NAMALWA (cell line): ENCODE results near the gene HS6ST2.

Experiments
- DNase-seq: peaks from one replicate; pipeline ENCODE4 v3.0.0-alpha.2; 2015; ENCODE audit warnings: low spot score

The HS6ST2 gene

DNA sequence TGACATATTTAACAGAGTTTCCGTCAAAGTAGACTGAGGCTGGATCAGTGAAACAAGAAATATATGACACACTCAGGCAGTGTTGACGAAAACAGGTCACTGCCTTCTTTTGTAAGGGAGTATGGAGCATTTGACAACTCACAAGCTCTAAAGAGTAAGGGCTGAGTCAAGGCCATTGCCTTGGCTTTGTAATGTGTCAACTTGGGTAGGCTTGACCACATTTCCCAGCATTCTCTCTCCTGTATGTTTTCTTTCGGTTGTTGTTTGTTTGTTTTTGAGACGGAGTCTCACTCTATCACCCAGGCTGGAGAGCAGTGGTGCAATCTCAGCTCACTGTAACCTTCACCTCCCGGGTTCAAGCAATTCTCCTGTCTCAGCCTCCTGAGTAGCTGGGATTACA is 344.6 kb downstream of the HS6ST2 start:
- DNase-seq: no peak

DNA sequence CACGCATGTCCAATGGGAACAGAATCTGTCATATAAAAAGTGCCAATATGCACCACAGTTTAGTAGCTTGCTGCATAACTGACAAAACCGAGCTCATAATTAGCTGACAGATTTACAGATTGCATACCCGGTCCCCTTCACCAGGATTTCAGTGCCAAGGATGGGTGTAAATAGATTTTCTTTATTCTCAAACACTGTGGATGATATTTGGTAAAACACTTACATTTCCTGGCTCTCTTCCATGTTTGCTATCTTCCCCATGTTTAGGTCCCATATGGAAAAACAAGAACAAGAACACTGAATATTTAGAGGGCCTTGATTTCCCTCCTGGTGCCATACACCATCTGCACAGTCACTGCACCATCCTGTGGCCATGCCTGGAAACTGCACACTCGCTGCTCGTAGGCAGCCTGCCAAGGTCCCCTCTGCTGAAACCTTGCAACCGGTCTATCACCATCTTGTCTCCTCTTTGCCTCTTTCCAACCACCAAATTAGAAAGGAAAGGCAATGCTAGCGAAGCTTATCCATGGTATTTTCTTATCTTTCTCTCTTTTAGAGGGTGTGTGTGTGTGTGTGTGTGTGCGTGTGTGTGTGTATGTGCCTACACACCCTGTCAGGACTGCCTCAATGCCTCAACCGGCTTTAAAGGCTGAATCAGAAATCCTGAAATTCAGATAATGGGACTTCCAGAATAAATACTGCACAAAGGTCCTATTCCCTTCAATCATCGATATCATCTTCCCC is 345.4 kb downstream of the HS6ST2 start:
- peak; percentile 52 for DNase-seq

DNA sequence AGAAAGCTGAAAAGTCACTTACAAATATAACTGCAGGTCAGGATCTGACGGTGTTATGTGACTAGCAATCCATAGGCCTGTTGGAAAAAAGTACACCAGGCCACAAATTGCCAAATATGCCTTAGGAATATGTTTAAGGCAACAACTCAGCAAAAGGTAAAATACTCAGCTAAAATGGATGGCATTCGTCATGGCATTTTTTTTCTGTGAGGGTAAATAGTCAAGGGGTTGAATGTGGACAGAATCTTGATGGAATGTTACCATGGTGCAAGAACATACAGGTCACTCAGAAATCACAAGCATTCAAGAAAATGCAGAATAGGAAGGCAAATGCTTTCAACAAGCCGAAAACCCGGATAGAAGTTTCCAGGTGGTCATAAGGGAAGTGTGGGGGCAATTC is 347.9 kb downstream of the HS6ST2 start:
- no peak for DNase-seq

DNA sequence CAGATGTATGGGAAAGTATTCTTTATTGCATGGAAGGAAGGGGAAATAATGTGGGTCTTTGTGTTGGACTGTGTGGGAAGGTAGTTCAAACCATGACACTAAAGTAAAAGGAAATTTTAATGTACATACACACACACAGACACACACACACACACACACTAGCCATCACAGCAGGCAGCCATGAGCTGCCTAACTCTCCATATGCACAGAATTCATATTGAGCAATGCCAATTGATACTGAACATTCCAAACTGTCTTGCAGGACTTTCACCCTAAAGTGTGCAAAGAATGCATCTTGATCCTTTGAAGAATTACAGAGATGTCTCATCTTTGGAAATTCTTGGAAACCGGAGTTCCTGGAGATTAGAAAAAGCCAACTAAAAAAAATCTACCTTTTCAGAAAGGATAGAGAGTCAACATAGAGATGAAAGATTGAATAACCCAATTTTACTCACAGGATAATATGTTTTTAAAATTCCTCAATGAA is 349.0 kb downstream of the HS6ST2 start:
- DNase-seq: no peak

DNA sequence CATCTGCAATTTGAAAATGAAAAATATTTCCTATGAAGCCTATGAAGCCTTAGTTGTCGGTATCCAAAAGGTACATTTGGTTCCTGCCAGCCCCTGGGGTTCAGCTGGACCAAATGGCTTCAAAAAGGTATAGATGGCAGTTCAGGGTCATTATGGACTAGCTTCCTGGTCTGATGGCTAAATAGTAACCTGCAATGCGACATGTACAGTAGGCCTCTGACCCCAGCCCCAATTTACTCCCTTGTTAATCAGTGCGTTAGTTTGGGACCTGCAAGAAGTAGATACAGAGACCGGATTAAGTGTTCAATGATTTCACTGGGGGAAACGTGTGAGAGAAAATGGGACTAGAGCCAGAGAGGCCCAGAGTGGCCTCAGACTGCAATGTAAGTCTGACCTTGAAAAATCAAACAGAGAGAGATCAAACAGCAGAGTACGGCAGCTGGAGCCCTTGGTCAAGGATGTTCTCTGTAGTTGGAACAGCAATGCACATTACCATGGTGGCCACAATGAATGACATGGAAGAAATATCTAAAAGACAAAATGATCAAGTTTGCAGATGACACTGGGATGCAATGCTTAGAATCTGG is 354.6 kb downstream of the HS6ST2 start:
- no peak for DNase-seq

DNA sequence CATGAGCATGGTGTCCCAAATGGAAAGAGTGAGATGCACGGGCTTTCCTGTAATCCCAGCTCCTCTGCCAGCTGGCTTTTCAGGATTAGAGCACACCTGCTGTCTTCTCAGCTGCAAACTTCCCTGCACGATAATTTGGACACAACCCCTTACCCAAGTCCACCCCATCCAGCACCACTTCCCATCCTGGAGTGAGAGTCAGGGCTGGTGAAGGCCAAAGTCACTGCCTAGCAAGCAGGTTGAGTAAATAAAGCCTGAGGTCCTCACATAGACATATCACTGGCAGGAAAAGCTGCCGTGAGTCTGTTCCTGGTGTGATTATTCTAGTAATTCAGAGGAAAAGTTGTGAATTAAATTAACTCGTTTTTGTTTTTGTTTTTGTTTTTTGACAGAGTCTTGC is 355.7 kb downstream of the HS6ST2 start:
- no peak for DNase-seq

DNA sequence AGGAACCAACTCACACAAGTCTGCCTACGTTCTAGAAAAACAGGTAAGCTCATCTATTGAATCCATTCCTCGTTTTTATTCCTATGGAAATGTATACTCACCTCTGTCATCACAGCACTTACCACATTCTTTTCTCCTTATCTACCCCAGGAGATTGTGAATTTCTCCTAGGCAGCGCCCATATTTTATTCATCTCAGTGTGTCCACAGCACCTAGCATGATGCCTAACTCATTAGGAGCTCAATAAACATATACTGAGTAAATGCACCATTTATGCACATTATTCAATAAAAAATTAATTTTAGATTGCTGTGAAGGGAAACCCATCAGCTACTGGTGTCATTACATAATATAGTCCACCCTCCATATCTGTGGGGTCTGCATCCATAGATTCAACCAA is 363.4 kb downstream of the HS6ST2 start:
- no peak for DNase-seq

DNA sequence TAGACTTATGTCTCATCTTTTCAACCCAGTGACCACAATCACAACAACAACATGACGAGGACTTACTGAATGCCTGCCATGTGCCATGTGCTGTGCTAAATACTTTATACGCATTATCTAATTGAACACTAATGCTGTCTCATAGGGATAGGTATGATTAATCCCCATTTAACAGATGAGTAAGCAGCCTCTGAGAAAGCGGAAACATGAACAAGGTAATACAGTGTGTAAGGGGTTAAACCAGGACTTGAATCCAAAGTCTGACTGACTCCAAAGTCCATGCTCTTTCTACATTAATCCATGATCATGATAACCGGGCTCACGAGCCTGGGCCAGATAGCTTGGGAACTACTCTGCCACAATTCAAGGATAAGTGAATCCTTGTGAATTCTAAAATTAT is 364.3 kb downstream of the HS6ST2 start:
- DNase-seq: no peak

DNA sequence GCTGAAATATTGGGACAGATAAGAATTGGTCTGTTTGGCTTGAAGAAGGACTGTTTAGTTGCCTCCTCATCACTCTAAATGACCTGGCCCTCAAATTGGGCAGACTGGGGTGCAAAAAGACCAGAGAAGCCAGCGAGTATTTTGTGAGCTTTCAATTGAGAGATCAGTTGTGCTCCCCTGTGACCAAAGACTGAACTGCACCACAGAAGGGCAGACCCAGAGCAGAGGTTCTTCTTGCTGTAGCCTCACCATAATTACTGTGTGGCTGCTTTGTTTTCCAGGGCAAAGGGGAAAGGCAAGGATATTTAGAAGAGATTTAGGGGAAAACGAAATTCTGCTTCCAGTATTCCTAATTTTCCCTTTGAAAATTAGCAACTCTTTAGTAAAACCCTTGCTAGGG is 365.5 kb downstream of the HS6ST2 start:
- DNase-seq: peak; percentile 41

DNA sequence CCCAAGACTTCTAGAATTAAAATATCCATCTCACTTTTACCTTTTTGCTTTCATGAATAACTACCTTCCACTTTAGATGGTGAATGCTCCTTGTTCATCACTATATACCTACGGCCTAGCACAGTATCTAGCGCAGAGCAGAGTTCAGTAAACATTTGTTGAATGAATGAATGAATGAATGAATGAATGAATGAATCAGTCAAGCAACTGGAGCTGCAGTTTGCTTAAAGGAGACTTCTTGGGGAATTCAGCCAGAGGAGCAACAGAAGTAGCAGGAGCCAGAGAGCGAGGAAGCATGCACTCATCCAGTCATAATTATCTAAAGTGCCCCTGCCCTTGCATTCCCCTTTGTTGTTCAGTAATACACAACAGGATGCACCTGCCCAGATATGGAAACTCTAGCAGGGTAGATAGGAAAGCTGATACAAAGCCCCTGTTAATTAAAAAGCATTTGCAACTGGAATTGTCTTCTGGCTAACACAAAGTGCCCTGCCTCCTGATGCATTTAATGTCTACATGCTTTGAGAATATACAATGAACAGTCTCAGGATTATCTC is 366.6 kb downstream of the HS6ST2 start:
- no peak for DNase-seq

DNA sequence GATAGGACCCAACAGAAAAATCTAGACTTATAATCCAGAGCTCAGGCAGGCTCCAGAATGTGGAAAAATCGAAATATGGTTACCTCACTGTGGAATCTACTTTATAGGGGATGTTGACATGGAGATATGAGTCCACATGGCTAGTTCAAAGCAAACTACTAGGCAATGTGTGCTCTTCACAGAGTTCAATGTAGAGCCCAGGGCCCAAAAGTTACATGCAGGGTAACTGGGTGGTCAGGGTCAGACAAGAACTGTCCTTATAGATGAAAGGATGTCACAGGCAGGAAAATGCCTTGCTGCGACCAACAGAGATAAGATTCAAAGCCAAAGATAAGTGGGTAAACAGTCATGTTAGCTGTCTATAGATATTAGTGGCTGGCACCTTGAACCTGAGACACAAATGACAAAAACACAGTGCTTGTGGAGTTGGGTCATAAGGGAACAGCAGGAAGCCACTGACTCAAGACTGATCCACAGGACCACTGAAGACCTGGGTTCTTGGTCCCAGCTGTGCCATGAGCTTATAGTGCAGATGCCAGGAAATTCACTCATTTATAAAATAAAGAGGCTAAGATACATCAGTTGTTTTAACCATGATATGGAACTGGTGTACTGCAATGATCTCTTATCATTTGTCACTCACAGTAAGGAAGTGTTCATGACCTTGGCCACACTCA is 367.9 kb downstream of the HS6ST2 start:
- DNase-seq: no peak

DNA sequence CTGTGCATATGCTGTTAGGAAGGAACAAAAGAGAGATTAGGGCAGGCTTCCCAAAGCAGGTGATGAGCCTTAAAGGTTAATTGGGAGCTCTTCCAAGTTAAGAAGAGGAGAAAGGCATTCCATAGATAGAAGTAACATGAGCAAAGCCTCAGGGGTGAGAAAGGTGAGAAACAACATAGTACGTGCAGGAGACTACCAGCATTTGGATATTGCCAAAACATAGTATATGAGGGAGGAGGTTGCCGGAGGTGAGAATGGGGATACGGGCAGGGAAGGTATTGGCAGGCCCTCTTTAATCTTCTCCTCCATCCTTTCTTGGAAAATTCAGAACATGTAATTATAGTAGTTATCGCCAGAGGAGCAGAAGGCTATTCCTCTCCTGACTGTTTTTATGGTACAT is 373.5 kb downstream of the HS6ST2 start:
- no peak for DNase-seq

DNA sequence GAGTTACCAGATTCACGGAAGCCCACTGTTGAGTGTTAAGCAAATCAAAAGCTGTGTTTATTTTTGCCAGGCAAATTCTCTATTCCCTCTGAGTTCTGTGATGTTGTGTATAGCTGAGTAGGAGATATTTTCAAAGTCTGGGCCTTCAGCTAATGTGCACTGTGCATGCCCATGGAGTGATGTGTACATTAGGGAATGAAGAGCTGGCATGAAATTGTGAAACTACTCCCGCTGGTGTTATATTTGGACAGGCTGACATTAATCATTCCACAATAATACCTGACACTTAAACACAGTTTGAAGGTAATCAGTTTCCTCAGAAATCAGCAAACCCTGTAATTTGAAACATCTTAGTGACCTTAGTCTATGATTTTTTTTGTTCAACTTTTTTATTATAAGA is 381.5 kb downstream of the HS6ST2 start:
- no peak for DNase-seq
